GM23248 (cell line): ENCODE measurements around the gene TELO2. TPM values are rescaled to one million over a fixed set of nuclear protein-coding genes. Genes with fewer than 3 reads are reported as not detected.

Experiments used
- DNase-seq: peaks from one replicate; pipeline ENCODE4 v3.0.0-alpha.2; 2015
- H2AFZ ChIP-seq: fragments of 200-600 bp; sonication (generic); 2 replicates; pipeline ENCODE4 v1.6.1; 2016; ENCODE audit warnings: antibody characterized with exemption
- H3F3A ChIP-seq: fragments of 200-600 bp; sonication (generic); 2 replicates; pipeline ENCODE4 v1.6.1; 2016; ENCODE audit warnings: mild to moderate bottlenecking, antibody characterized with exemption, mixed run types; ENCODE audit not compliant: insufficient read depth
- H3K27ac ChIP-seq: fragments of 200-600 bp; sonication (generic); 2 replicates; pipeline ENCODE4 v1.5.1; 2016; ENCODE audit warnings: mild to moderate bottlenecking
- H3K27me3 ChIP-seq: fragments of 200-600 bp; sonication (generic); replicated peaks from 2 replicates; pipeline ENCODE4 v1.6.1; 2016; ENCODE audit warnings: mild to moderate bottlenecking; ENCODE audit not compliant: insufficient read depth
- H3K36me3 ChIP-seq: fragments of 200-600 bp; sonication (generic); 2 replicates; pipeline ENCODE4 v1.6.1; 2016; ENCODE audit warnings: low read depth, mild to moderate bottlenecking
- H3K4me1 ChIP-seq: fragments of 200-600 bp; sonication (generic); 2 replicates; pipeline ENCODE4 v1.6.1; 2016; ENCODE audit warnings: mild to moderate bottlenecking; ENCODE audit not compliant: insufficient read depth
- H3K4me2 ChIP-seq: fragments of 200-600 bp; sonication (generic); one replicate; pipeline ENCODE4 v1.6.1; 2016; ENCODE audit warnings: mild to moderate bottlenecking; ENCODE audit not compliant: unreplicated experiment
- H3K4me3 ChIP-seq: fragments of 200-600 bp; sonication (generic); 2 replicates; pipeline ENCODE4 v1.5.1; 2016; ENCODE audit warnings: mild to moderate bottlenecking
- H3K79me2 ChIP-seq: fragments of 200-600 bp; sonication (generic); 2 replicates; pipeline ENCODE4 v1.6.1; 2016; ENCODE audit warnings: mild to moderate bottlenecking; ENCODE audit not compliant: insufficient read depth
- H3K9ac ChIP-seq: fragments of 200-600 bp; sonication (generic); 2 replicates; pipeline ENCODE4 v1.6.1; 2016; ENCODE audit warnings: mild to moderate bottlenecking
- H3K9me2 ChIP-seq: fragments of 200-600 bp; sonication (generic); 2 replicates; pipeline ENCODE4 v1.6.1; 2016; ENCODE audit warnings: mixed run types, mild to moderate bottlenecking, moderate library complexity; ENCODE audit not compliant: insufficient read depth
- H3K9me3 ChIP-seq: fragments of 200-600 bp; sonication (generic); one replicate; pipeline ENCODE4 v1.6.1; 2017; ENCODE audit warnings: low read depth
- H4K20me1 ChIP-seq: fragments of 200-600 bp; sonication (generic); 2 replicates; pipeline ENCODE4 v1.6.0; 2016; ENCODE audit not compliant: insufficient read depth
- EZH2 ChIP-seq: fragments of 200-600 bp; sonication (generic); IDR thresholded peaks from 2 replicates; pipeline ENCODE4 v1.6.1; 2018; ENCODE audit warnings: antibody characterized with exemption, mild to moderate bottlenecking; ENCODE audit not compliant: insufficient read depth, poor library complexity, severe bottlenecking
- EZH2phosphoT487 ChIP-seq: fragments of 200-600 bp; sonication (generic); IDR thresholded peaks from 2 replicates; pipeline ENCODE4 v1.6.1; 2018; ENCODE audit warnings: antibody characterized with exemption, moderate library complexity, mild to moderate bottlenecking, low read depth; ENCODE audit not compliant: insufficient read depth
- WGBS, 2 experiments: methylation state at CpG; one replicate each; pipeline ENCODE4 v1.1.6; 2015 to 2017; ENCODE audit warnings: low lambda C conversion rate in 2 of 2, low coverage in 1 of 2; ENCODE audit errors: missing lambda C conversion rate in 2 of 2; 5-methylcytosine and 5-hydroxymethylcytosine counted together
- in situ Hi-C: fragments of 300-500 bp; cut with MboI; formaldehyde crosslinking; loops from 2 replicates; pipeline ENCODE4 v1.15.0; 2020
- polyA plus RNA-seq: library from polyadenylated mRNA; unstranded; fragments of >200 nt; fragmentation: Nextera tagmentation; extraction: Ambion mirVana; gene quantifications from 2 replicates; pipeline ENCODE4 v1.2.1, GENCODE V29; 2016
- total RNA-seq: library from RNA; depleted of rRNA; stranded (reverse); fragments of >200 nt; shearing (Covaris generic); gene quantifications from 2 replicates; pipeline ENCODE4 v1.2.3, GENCODE V29; 2014

The TELO2 gene
- total and polyA plus RNA-seq, 2 experiments from 2014 or later, result 29.3 to 30.5 TPM

GRCh38 chr16:1510941-1511351 lies 17.8 kb downstream of the TELO2 start:
- in situ Hi-C loops, result no loop called here
- H3K4me3 ChIP-seq, result no peak overlapping the region
- WGBS, 2 experiments, result 89 to 90% methylated on average over 26 of the region's 26 CpGs

GRCh38 chr16:1511662-1512569 lies 18.8 kb downstream of the TELO2 start:
- Histone ChIP-seq H3K79me2 (no peaks in the 10 kb centered on the region), H3K4me2 (no peak overlapping the region), H3F3A (no peaks in the 10 kb centered on the region), H3K27me3 (no peaks in the 10 kb centered on the region), H3K9me3 (no peaks in the 10 kb centered on the region), H3K4me1 (no peaks in the 10 kb centered on the region), H2AFZ (no peak overlapping the region), H3K9me2 (no peaks in the 10 kb centered on the region), H4K20me1 (no peaks in the 10 kb centered on the region), H3K4me3 (no peak overlapping the region), H3K9ac (no peak overlapping the region), H3K36me3 (no peaks in the 10 kb centered on the region), H3K27ac (no peak overlapping the region)
- TF ChIP-seq EZH2, result no peak
- TF ChIP-seq EZH2phosphoT487, result no peak
- in situ Hi-C loops, result no loop called here
- 91% methylated on average over 19 to 30 of the region's 30 CpGs for WGBS, 2 experiments
- DNase-seq, result no peak

More at GRCh38 chr16:1510941-1511351, 17.8 kb downstream of the TELO2 start:
- no peak overlapping the region for H3K4me2 ChIP-seq
- no peaks in the 10 kb centered on the region for H3K9me3 ChIP-seq
- no peaks in the 10 kb centered on the region for H3K36me3 ChIP-seq
- no peaks in the 10 kb centered on the region for H3K79me2 ChIP-seq
- no peaks in the 10 kb centered on the region for H4K20me1 ChIP-seq
- TF ChIP-seq EZH2phosphoT487 (no peak), EZH2 (no peak)
- DNase-seq, result no peak
- H3K9me2 ChIP-seq, result no peaks in the 10 kb centered on the region
- no peaks in the 10 kb centered on the region for H3K4me1 ChIP-seq
- no peak overlapping the region for H3K9ac ChIP-seq
- H2AFZ ChIP-seq, result no peak overlapping the region
- no peaks in the 10 kb centered on the region for H3K27me3 ChIP-seq
- no peaks in the 10 kb centered on the region for H3F3A ChIP-seq
- H3K27ac ChIP-seq, result no peak overlapping the region

- no peaks in the 10 kb centered on the region for H3F3A ChIP-seq
- H3K79me2 ChIP-seq, result no peaks in the 10 kb centered on the region
- no peak for TF ChIP-seq EZH2
- no peak for TF ChIP-seq EZH2phosphoT487
- no peaks in the 10 kb centered on the region for H3K9me3 ChIP-seq
- H3K27me3 ChIP-seq, result no peaks in the 10 kb centered on the region
- H3K36me3 ChIP-seq, result no peaks in the 10 kb centered on the region
- H2AFZ ChIP-seq, result no peak overlapping the region
- H3K9me2 ChIP-seq, result no peaks in the 10 kb centered on the region
- no peak for DNase-seq
- in situ Hi-C loops, result no loop called here
- H3K4me1 ChIP-seq, result no peaks in the 10 kb centered on the region
- no peak overlapping the region for H3K4me3 ChIP-seq
- no peak overlapping the region for H3K9ac ChIP-seq
- WGBS, 2 experiments, result 95 to 96% methylated on average over 15 of the region's 15 CpGs
- no peaks in the 10 kb centered on the region for H4K20me1 ChIP-seq
- no peak overlapping the region for H3K27ac ChIP-seq
- no peak overlapping the region for H3K4me2 ChIP-seq
These were observed 19.6 kb downstream of the TELO2 start for GRCh38 chr16:1512774-1513173.

GRCh38 chr16:1514507-1514906 lies 21.3 kb downstream of the TELO2 start:
- H3K9me3 ChIP-seq, result no peaks in the 10 kb centered on the region
- H3K79me2 ChIP-seq, result no peaks in the 10 kb centered on the region
- in situ Hi-C loops, result no loop called here
- no peak overlapping the region for H3K4me2 ChIP-seq
- H3F3A ChIP-seq, result no peaks in the 10 kb centered on the region
- no peak overlapping the region for H3K27ac ChIP-seq
- no peak overlapping the region for H2AFZ ChIP-seq
- no peaks in the 10 kb centered on the region for H3K36me3 ChIP-seq
- H3K4me1 ChIP-seq, result no peaks in the 10 kb centered on the region
- no peaks in the 10 kb centered on the region for H3K27me3 ChIP-seq
- no peaks in the 10 kb centered on the region for H3K9me2 ChIP-seq
- no peak for TF ChIP-seq EZH2
- no peak for TF ChIP-seq EZH2phosphoT487
- no peak overlapping the region for H3K4me3 ChIP-seq
- H3K9ac ChIP-seq, result no peak overlapping the region
- H4K20me1 ChIP-seq, result no peaks in the 10 kb centered on the region
- WGBS, 2 experiments, result 95 to 100% methylated on average over 3 of the region's 3 CpGs
- DNase-seq, result no peak
